NB4 (cell line): ENCODE results near the gene SPATA16.

ENCODE experiments used
- CTCF ChIP-seq: IDR thresholded peaks from one replicate; pipeline ENCODE4 v1.5.1; 2012; ENCODE audit warnings: low read depth, low read length
- MAX ChIP-seq: IDR thresholded peaks from 2 replicates; pipeline ENCODE4 v1.6.1; 2011; ENCODE audit warnings: low read depth, low read length
- POLR2A ChIP-seq: IDR thresholded peaks from 2 replicates; pipeline ENCODE4 v1.6.1; 2011; ENCODE audit warnings: mild to moderate bottlenecking; ENCODE audit not compliant: insufficient read length; ENCODE audit errors: extremely low read depth

- no peak for TF ChIP-seq POLR2A
- TF ChIP-seq CTCF = no peak
- TF ChIP-seq MAX = no peak
Measured at GRCh38 chr3:173001622-173002021, 139.4 kb downstream of the SPATA16 start.
